ENCODE data around the gene ZXDC.

Gene ZXDC

GRCh38 chr3:126390751-126391150, 84.9 kb downstream of the ZXDC start:
- DNase-seq, result no peak

DNA sequence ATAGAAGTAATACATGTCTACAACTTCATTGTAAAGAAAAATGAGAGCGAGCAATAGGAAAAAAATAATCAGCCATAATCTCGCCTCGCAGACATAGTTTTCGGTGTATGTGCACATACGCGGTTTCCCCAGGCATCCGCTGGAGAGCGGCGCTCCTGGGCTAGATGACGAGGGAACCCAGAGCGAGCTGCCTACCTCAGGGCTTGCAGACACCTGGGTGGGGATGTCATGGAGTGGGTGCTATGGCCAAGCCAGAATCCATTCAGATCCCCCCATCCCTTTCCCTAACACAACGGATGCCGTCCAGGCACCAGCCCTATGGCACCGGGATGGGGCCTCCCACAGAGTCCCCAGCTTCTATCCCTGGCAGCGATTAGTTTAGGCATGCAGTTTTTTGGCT, 85.5 kb downstream of the ZXDC start:
- DNase-seq, result no peak

GRCh38 chr3:126389794-126390146, 85.9 kb downstream of the ZXDC start:
- no peak for DNase-seq

DNA sequence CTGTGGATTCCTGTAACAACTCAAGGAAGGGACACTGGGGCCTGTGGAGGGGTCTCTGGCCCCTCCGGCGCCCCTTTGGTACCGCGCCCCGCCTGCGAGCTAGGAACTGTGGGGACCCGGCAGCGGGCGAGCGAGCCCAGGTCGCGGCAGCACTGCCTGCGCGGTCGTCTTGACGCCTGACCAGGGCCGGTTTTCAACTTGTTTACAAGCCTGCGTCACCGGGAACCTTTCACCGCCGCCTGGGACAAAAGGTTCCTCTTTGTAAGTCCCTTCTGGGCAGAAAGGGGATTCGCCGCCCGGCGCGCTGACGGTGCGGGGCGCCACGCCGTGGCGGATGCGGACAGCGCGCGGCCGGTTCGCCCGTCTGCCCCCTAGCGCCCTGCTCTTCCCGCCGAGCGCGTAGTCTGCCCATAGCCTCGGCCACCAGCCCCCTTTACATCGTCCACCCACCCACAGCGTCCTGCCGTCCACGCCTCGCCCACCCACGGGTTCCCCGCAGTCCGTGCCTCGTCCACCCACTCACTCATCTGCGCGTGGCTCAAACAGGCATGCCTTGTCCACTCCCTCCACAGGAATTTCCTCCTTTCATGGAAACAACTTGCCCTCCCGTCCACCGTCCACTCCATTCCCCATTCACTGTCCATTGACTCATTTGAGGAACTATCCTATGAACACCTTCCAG, 86.4 kb downstream of the ZXDC start:
- peak; percentile 70 for DNase-seq

Measured in fibroblast of upper back skin (primary cell).